GM19023 (cell line): ENCODE data around the gene TRAPPC10.
A peak's percentile ranks its signal among the peaks of the same experiment; 100 is the strongest.
"Not testable (repeated sequence)": the region's sequence is repeated elsewhere in the genome, so short reads cannot be mapped to it uniquely, and the experiment has no call there.

Source experiments
- ATAC-seq: cut with Tn5 transposase; IDR thresholded peaks from one replicate; pipeline ENCODE4 v1.9.1; 2021; ENCODE audit warnings: mild to moderate bottlenecking, moderate library complexity; ENCODE audit not compliant: unreplicated experiment

TRAPPC10 gene

DNA sequence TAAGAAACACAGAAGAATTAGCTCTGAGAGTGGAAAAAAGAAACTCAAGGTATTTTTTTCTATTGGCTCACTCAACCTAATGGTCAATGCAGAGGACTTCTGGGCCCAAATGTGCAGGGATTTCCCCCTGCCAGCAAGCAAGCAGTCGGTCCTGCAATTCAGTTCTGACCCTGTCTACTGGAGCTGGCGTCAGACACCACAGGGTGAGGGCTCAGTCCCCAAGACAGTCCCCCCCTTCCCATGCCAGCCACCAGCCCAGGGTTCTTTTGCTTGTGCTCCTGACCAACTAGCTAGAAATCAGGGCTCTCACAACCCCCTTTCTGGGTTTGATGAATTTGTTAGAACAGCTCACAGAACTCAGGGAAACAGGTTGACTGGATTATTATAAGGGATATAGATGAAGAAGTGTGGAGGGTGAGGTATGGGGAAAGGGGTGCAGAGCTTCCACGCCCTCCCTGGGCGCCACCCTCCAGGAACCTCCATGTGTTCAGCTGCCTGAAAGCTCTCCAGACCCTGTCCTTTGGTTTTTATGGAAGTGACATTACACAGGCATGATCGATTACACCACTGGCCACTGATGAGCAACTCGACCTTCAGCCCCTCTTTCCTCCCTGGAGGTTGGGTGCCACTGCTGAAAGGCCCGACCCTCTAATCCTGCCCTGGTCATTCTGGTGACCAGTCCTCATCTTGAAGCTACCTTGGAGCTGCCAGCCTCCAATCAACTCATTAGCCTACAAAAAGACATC, 72.6 kb downstream of the TRAPPC10 start:
- ATAC-seq, result no peak

DNA sequence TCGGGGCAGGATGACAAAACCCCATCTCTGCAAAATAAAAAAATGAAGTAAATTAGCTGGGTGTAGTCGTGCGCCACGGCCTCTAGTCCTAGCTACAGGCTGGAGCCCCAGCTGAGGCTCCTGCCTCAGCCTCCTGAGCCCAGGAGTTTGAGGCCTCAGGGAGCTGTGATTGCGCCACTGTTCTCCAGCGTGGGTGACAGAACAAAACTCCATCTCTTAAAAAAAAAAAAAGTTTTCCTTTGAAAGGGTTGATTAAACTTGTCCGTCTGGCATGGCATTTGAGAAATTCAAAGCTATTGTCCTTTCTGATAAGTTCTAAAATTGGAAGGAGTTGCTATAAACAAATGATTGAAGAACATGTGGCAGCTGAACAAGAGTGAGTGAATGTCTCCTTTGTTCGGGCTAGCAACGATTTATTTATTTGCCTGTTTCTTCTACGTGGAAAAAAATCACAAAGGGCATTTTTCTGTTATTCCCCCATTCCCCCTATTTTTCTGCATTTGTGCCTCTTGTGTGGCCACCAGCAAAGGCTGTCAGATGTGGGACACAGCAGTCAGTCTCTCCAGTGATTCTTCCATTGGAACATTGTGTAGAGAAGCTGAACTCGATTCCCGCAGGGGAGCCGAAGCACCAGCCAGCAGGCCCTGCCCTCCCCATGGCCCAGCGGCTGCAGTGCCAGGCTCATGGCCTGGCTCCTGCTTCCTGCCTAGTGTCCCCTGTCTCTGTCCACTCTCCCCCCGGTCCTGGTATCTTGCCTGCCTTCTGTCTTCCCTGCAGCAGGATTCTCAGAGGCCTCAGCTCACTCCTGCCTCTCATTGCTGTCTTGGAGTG, 73.6 kb downstream of the TRAPPC10 start:
- ATAC-seq, result no peak

DNA sequence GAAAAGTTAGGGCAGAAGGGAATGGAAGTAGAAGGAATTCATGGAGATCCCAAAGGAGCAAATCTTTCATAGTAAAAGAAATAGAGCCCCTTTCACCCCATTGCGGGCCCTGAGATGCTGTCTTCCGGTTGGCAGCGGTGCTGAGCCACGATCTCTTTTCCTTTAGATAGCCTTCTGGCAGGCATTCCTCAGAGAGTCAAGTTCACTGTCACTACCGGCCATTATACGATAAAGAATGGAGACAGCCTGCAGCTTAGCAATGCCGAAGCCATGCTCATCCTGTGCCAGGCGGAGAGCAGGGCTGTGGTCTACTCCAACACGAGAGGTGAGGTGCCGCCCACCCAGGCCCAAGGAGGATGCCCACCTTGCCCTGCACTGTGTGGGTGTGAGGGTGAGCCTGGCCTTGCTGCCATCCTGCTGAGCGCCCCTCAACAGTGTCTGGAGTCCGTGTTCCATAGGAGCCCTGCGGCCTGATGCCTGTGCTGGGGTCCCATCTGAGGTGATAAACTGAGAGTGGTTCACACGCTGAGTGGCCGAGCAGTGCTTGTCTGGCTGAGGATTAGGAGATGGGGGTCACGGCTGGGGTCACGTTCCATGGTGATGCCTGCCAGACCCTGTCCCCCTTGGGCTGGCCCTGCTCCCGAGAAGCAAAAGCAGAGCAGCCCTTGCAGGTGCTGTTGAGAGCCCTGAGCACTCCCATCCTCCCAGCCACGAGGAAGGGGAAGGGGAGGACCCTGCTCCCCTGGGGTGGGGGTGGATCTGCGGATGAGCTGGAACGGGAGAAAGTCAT, 74.7 kb downstream of the TRAPPC10 start:
- ATAC-seq, result no peak

DNA sequence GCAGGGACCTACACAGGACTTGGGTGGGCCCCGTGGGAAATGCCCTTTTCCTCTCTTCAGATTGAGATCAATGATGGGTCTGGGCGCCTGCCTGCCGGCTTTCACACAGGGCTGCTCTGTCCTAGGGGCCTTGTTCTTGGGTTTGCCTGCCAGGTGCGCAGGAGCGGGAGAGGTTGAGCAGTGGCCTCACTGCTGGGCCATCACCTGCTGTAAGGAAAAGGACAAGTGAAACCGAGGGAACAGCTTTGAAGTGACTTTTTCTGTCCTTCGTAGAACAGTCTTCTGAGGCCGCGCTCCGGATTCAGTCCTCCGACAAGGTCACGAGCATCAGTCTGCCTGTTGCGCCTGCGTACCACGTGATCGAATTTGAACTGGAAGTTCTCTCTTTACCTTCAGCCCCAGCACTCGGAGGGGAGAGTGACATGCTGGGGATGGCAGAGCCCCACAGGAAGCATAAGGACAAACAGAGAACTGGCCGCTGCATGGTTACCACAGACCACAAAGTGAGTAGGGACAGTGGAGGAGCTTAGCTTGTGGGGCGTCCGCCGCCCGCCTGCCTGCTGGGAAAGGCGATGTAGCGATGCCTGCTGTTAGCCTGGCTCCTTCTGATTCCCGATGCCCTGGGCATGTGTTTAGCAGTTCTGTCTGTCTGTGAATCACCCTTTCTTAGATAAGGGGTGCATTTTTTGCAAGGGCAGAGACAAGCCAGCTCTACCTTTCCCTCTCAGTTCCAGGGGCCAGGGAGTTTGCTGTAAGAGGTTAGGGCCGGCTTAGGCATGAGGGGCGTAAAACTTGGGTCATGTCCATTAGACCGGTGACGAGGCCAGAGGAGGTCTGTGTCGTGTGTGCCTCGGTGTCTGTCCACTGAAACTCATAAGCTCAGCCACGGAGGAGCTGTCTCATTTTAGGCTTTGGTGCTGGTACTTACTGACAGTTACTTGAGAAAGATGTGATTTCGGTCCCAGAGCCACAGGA, 75.6 kb downstream of the TRAPPC10 start:
- ATAC-seq, result no peak

DNA sequence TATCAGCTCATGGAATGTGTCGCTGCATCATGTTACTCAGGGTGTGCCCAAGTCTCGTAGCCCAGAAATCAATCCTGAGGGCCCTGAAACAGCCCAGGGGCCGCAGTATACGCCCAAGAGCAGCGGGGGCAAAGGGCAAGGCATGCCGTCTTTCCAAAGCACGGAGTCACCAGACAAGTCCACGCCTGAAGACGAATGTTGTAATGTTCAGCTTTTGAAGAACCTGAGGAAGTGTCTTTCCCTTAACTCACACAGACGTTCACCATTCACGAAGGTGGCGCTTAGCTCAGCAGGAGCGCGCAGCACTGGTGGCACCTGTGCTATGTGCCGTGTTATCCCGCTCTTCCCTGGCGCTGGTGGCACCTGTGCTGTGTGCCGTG, 76.3 kb downstream of the TRAPPC10 start:
- ATAC-seq, result no peak

DNA sequence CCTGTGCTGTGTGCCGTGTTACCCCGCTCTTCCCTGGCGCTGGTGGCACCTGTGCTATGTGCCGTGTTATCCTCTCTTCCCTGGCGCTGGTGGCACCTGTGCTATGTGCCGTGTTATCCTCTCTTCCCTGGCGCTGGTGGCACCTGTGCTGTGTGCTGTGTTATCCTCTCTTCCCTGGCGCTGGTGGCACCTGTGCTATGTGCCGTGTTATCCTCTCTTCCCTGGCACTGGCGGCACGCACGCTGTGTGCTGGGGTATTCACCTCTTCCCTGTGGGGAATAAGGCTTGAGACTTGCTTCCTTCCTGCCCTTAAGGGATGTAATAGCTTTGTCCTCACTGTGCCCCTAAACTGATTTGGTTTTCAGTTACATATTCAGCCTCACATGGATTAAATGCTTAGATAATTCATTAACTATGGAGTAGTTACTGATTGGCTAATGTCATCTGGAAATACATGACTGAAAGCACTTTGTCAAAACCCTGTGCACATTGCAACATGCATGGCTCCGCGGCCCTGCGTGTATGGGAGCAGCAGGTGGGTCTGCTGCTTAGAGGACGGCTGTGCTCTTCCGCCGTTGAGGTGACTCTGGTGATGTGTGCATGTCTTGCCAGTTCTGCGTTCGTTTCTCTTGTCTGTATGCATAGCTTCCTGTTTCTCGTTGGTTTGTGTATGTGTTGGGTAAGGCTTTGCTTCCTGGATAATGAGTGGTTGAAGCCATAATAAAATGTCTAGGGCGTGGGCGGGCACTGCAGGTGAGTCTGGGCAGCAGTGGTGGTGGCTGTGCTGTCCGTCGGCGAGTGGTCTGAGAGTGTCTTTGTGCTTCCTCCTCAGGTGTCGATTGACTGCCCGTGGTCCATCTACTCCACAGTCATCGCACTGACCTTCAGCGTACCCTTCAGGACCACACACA, 77.1 kb downstream of the TRAPPC10 start:
- no peak for ATAC-seq

DNA sequence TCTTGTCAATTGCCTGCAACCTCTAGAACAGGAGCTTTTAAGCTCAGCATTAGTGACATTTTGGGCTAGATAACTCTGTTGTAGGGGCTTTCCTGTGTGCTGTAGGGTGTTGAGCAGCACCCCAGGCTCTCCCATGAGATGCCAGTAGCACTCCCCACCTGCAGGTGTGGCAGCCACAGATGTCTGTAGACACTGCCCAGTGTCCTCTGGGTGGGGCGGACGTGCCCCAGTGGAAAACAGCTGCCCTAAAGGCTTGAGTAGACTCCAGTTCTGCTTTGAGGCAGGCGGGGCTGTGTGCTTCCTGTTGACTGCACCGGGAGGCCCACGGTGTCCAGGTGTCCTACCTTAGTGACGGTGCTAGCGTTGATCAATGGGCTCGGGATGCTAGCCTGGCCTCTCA, 78.2 kb downstream of the TRAPPC10 start:
- no peak for ATAC-seq

DNA sequence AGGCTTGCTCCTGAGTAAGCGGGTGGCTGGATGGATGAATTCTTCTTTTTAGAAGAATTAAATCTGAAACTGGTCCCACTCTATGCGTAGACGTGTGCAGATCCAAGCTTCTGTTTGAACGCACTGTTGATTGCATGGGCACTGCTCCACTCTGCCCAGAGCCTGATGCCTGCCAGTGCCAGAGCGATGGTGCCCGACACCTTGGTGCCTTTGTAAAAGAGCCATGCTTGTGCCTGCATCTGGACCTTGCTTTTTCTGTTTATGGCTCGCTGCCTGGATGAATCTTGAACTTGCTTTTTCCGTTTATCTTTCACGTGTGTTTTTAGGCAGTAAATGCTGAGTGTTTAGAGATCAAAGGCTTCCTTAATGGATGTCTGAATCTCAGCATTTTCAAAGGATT, 80.1 kb downstream of the TRAPPC10 start:
- ATAC-seq, result no peak

DNA sequence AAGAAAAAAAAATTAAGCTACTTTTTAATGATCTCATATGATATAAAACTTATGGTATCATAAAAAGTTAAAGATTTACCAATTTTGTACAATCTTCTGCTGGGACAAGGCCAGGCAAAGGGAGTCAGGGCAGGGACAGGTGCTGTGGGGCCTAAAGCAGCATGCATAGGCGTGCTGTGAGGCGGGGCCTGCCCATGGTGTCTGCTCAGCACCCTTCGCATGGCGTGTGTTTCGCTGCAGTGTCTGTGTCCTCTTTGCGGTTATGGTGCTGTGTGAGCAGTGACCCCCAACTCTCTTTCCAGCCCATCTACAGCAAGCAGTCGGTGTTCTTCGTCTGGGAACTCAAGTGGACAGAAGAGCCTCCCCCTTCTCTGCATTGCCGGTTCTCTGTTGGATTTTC, 81.7 kb downstream of the TRAPPC10 start:
- no peak for ATAC-seq

DNA sequence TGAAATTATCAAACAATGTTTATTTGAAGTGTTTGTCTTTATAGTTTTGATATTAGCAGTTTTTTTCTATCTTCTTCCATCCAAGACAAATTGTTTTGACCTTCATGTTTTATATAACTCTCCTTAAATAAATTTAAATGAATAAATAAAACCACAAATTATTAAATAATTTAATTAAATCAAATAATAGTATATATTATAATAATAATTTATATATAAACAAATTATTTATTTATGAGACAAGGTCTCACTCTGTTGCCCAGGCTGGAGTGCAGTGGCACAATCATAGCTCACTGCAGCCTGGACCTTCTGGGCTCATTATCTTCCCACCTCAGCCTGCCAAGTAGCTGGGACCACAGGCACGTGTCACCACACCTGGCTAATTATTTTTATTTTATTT, 82.7 kb downstream of the TRAPPC10 start:
- no peak for ATAC-seq

DNA sequence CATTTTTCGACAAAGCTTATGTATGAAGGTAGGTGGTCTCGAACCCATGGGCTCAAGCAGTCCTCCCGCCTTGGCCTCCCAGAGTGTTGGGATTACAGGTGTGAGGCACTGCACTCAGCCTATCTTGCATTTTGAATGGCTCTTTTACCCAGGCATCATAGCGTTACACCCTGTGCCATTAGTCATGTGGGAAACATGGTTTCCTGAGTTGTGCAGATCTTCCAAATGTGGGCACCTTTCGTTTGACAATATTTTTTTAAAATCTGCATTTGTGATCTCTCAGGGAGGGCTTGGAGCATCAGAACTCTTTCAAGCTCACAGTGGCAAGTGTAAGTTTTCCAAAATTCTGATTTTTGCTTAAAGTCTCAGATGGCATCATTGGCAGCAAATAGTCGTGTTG, 86.4 kb downstream of the TRAPPC10 start:
- ATAC-seq, result not testable (repeated sequence)

DNA sequence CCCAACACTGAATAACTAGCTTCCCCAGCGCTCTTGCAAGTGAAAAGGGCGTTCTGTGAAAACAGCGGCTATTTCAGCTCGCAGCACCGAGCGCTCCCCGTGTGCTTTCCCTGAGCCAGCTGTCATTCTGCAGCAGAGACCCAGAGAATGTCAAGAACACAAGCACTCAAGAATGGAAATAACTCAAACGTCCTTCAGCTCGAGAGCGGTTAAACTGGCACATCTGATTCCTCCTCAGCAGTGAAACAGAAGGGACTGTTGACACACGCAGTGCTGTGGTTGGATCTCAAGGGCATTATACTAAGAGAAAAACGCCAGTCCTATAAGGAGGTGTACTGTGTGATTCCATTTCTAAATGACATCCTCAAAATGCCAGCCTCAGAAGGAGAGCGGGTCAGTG, 86.9 kb downstream of the TRAPPC10 start:
- ATAC-seq, result not testable (repeated sequence)

DNA sequence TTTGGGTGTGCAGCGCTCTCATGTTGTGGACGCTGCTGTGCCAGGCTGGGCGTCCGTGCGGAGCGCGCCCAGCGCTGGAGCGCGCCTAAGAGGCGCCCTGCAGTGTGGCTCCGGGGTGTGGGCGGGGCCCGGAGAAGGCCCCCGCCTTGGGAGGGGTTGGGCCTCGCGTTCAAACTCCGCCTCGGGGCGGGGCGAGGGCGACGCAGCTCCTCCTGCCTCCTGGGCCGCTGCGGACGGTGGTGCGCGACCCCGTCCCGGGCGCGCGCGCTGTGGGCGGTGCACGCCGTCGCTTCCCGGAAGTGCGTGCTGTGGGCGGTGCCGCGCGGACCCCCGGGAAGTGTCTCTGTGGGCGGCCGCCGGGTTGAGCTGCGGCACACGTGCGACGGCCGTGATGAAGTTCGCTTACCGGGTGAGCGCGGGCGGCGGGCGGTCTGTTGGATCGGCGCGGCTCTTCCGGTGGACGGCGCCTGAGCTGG, 95.0 kb downstream of the TRAPPC10 start, which contains the start of gene PWP2:
Gene PWP2 (plus strand): TSS at position 374 of the 476 bp plus-strand sequence. CDS start 18 bp downstream, at position 392.
- ATAC-seq, result peak; percentile 91

DNA sequence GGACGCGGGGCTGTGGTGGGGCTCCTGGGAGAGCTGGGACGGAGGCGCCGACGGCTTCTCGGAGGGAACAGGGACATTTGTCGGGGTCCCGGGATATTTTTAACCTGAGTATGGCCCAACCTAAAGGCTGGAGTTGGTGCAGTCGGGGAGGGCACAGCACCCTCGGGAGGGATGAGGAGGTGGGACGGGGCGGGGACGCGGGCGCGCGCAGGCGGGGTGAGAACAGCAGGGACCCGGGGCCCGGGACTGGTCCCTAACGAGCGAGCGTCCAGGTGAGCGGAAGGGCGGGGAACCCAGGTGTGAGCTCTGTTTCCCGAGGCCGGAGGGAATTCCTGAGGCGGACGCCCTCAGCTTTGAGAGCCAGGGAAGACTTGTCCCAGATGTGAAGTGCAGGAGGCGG, 95.5 kb downstream of the TRAPPC10 start:
- ATAC-seq, result peak; percentile 31

DNA sequence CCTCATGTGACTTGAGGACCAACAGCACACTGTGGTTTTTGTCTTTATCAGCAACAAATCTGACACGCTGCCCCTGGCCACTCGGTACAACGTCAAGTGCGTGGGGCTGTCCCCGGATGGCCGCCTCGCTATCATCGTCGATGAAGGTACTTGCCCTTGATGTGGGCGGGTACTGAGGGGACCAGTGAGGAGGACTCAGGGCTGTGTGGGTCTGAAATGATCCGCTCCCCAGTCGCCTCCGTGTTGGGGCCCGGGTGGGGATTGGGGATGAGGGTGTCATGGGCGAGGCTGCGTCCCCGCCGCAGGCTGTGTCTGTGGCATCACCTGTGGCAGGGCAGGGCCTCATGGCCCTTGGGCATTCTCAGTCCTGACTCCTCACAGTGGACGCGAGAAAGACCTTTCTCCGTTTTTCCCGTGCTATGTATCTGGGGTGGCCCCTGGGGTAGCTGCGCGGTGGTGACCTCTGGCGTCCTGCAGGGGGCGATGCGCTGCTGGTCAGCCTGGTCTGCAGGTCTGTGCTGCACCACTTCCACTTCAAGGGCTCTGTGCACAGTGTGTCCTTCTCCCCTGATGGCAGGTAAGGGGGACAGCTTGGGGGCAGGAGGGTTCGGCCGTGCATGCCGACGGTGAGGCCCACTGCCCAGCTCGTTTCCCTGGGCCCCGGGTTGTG, 101.7 kb downstream of the TRAPPC10 start:
- not testable (repeated sequence) for ATAC-seq

DNA sequence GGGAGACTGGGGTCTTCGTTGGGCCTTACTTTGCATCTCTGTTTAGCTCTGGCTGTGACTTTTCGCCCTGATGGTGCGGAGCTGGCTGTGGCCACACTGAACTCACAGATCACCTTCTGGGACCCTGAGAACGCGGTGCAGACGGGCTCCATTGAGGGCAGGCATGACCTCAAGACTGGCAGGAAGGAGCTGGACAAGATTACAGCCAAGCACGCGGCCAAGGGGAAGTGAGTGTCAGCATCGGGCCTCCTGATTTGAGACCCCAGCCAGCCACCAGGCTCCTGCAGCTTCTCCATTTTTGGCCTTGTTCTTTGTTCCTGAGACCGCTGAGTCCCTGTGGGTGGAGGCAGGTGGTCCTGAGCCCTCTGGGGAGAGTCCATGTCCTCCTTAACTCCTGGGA, 110.0 kb downstream of the TRAPPC10 start:
- not testable (repeated sequence) for ATAC-seq

DNA sequence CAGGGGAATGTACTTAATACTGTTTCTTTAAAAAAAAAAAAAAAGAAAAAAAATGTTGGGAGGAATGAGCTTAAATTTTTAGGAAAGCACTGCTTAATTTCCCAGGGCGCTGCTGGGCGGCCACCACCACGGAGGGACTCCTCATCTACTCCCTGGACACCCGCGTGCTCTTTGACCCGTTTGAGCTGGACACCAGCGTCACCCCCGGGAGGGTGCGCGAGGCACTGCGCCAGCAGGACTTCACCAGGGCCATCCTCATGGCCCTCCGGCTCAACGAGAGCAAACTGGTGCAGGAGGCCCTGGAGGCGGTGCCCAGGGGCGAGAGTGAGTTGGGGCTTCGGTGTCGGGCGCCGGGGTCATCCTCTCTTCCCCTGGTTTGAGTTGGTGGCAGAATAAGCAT, 115.7 kb downstream of the TRAPPC10 start:
- ATAC-seq, result not testable (repeated sequence)

DNA sequence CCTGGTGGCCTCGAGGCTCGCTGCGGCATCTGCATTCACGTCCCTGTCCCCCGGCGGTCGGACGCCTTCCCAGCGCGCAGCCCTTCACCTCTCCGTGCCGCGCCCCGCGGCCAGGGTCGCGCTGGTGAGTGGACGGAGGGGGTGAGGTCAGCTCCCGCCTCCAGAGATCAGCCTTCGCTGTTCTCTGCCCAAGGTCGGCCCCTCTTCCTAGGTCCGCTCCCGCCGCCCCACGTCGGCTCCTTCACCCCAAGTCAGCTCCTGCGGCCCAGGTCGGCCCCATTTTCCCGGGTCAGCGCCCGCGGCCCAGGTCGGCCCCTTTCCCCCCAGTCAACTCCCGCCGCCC, 121.6 kb downstream of the TRAPPC10 start:
- not testable (repeated sequence) for ATAC-seq

DNA sequence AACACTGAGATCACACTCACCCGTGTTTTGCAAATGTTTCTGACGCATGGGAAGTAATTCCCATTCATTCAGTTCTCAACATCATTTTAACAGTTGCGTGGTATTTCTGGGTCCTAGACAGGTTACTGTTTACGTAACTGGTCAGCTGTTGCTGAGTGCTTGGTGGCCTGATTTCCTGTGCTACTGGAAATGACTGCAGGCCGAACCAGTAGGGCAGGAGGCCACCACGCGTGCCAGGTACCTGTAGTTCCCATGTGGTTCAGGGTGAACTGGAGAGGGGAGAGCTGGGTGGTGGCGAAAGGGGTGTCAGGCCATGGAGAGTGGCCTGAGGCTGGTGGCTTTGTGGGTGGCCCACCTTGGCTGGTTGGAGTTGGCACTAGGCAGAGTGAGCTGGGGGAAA, 122.6 kb downstream of the TRAPPC10 start:
- not testable (repeated sequence) for ATAC-seq
